B cell (primary cell): Measurements from ENCODE around the gene STON2. TPM values are rescaled to one million over a fixed set of nuclear protein-coding genes. Genes with fewer than 3 reads are reported as not detected.
A peak's percentile ranks its signal among the peaks of the same experiment; 100 is the strongest.

Experiments used
- ATAC-seq: fragments of 200-7000 bp; cut with Tn5 transposase; one replicate; pipeline ENCODE4 v1.10.0; 2021; ENCODE audit warnings: low read depth, mild to moderate bottlenecking, moderate number of reproducible peaks, moderate library complexity
- CTCF ChIA-PET: fragments of 350-600 bp; sonication (Branson Sonifier 250); formaldehyde crosslinking; loops from one replicate; lab custom pipeline; 2021; ENCODE audit warnings: antibody characterized with exemption, inconsistent platforms; lab: Charles Lee
- POLR2A ChIA-PET: fragments of 350-600 bp; sonication (Branson Sonifier 250); formaldehyde crosslinking; loops from one replicate; lab custom pipeline; 2021; ENCODE audit warnings: antibody characterized with exemption; lab: Charles Lee
- DNase-seq: peaks from one replicate; pipeline ENCODE4 v3.0.0; 2013
- H2AFZ ChIP-seq: 2 replicates; pipeline ENCODE4 v1.6.1; 2012; ENCODE audit warnings: mild to moderate bottlenecking, low read depth, low read length; ENCODE audit not compliant: insufficient read depth, poor library complexity, severe bottlenecking
- H3K27ac ChIP-seq, 2 donors: 1 replicate in 1 of 2; 2 replicates in 1 of 2; pipeline ENCODE4 v1.5.1; 2012 to 2013; ENCODE audit warnings: low read length in 2 of 2, mild to moderate bottlenecking in 2 of 2, moderate library complexity in 1 of 2
- H3K27me3 ChIP-seq, 4 experiments: fragments of 200-600 bp in 1 of 4; sonication (generic) in 1 of 4; replicated peaks in 1 of 4; 1 replicate in 2 of 4; 2 replicates in 2 of 4; pipeline versions ENCODE4 v1.6.1 to v1.7.0; 2013 to 2016; ENCODE audit warnings: low read length in 3 of 4, mild to moderate bottlenecking in 2 of 4, mixed read lengths in 1 of 4, moderate library complexity in 1 of 4; ENCODE audit not compliant: insufficient read depth in 4 of 4, control insufficient read depth in 3 of 4; ENCODE audit errors: control extremely low read depth in 1 of 4
- H3K36me3 ChIP-seq, 2 experiments: replicated peaks in 1 of 2; 1 replicate in 1 of 2; 2 replicates in 1 of 2; pipeline versions ENCODE4 v1.6.1 to v1.7.1; 2013; ENCODE audit warnings: low read length in 1 of 2; ENCODE audit not compliant: insufficient read depth in 2 of 2, control insufficient read depth in 1 of 2; ENCODE audit errors: control extremely low read depth in 1 of 2, extremely low read depth in 1 of 2
- H3K4me1 ChIP-seq, 2 donors: fragments of 200-600 bp in 1 of 2; sonication (generic) in 1 of 2; 1 replicate in 1 of 2; 2 replicates in 1 of 2; pipeline versions ENCODE4 v1.5.1 to v1.6.1; 2013 to 2017; ENCODE audit warnings: low read length in 2 of 2; ENCODE audit not compliant: control insufficient read depth in 2 of 2, insufficient read depth in 2 of 2
- H3K4me2 ChIP-seq: replicated peaks from 2 replicates; pipeline ENCODE3; 2012; ENCODE audit warnings: mild to moderate bottlenecking, low read depth, low read length; ENCODE audit not compliant: poor library complexity, severe bottlenecking
- H3K4me3 ChIP-seq, 5 experiments: fragments of 200-600 bp in 1 of 5; sonication (generic) in 1 of 5; 1 replicate in 3 of 5; 2 replicates in 2 of 5; pipeline versions ENCODE4 v1.5.1 to v1.7.0; 2011 to 2016; ENCODE audit warnings: low read length in 4 of 5, mild to moderate bottlenecking in 4 of 5, low read depth in 2 of 5, control low read depth in 1 of 5, moderate library complexity in 1 of 5; ENCODE audit not compliant: insufficient read depth in 1 of 5; ENCODE audit errors: control extremely low read depth in 1 of 5, extremely low read depth in 1 of 5
- H3K79me2 ChIP-seq: fragments of 200-600 bp; sonication (generic); one replicate; pipeline ENCODE4 v1.6.0; 2016; ENCODE audit warnings: low read length; ENCODE audit not compliant: control insufficient read depth, insufficient read depth
- H3K9ac ChIP-seq: fragments of 200-600 bp; sonication (generic); 2 replicates; pipeline ENCODE4 v1.6.1; 2017; ENCODE audit warnings: mild to moderate bottlenecking, low read length, moderate library complexity
- H3K9me3 ChIP-seq, 3 donors: one replicate each; pipeline versions ENCODE4 v1.6.1 to v1.7.1; 2013; ENCODE audit warnings: low read length in 2 of 3; ENCODE audit not compliant: control insufficient read depth in 2 of 3, insufficient read depth in 1 of 3; ENCODE audit errors: control extremely low read depth in 1 of 3
- H4K20me1 ChIP-seq: 2 replicates; pipeline ENCODE4 v1.6.0; 2012; ENCODE audit warnings: mild to moderate bottlenecking, low read length; ENCODE audit not compliant: insufficient read depth, control insufficient read depth, poor library complexity, severe bottlenecking
- H3K27ac Mint-ChIP-seq: one replicate; pipeline ENCODE4 v1.8.0; 2021; ENCODE audit warnings: mixed read lengths
- H3K27me3 Mint-ChIP-seq: one replicate; pipeline ENCODE4 v1.8.0; 2021; ENCODE audit warnings: mixed read lengths
- H3K4me1 Mint-ChIP-seq: one replicate; pipeline ENCODE4 v1.8.0; 2021; ENCODE audit warnings: mixed read lengths
- H3K4me3 Mint-ChIP-seq: one replicate; pipeline ENCODE4 v1.8.0; 2021; ENCODE audit warnings: mixed read lengths
- H3K9me3 Mint-ChIP-seq: one replicate; pipeline ENCODE4 v1.8.0; 2022; ENCODE audit warnings: mixed read lengths; ENCODE audit not compliant: insufficient read depth
- CTCF ChIP-seq: fragments of 200-600 bp; IDR thresholded peaks from one replicate; pipeline ENCODE4 v1.8.0; 2022; ENCODE audit warnings: antibody characterized with exemption, mild to moderate bottlenecking
- EZH2 ChIP-seq: IDR thresholded peaks from 2 replicates; pipeline ENCODE4 v1.6.1; 2012; ENCODE audit warnings: borderline replicate concordance, low read depth, mild to moderate bottlenecking, moderate library complexity, low read length; ENCODE audit not compliant: insufficient read depth, poor library complexity, severe bottlenecking
- WGBS: methylation state at CpG from one replicate; pipeline ENCODE4 v1.1.5; 2013; ENCODE audit warnings: missing lambda C conversion rate; ENCODE audit not compliant: insufficient coverage; 5-methylcytosine and 5-hydroxymethylcytosine counted together
- intact Hi-C: fragments of 100-400 bp; cut with micrococcal nuclease; formaldehyde crosslinking; loops from one replicate; pipeline ENCODE4 v1.10.0; 2022
- polyA plus RNA-seq: library from polyadenylated mRNA; depleted of rRNA; stranded (reverse); fragments of >200 nt; gene quantifications from 2 replicates; pipeline ENCODE4 v1.2.3, GENCODE V29; 2012
- total RNA-seq, 2 donors: library from RNA; stranded (reverse); fragments of 120-200 nt in 1 of 2; gene quantifications; 1 replicate in 1 of 2; 2 replicates in 1 of 2; pipeline versions ENCODE4 v1.2.3 to v1.2.4, GENCODE V29; 2013 to 2022

STON2 gene
- total and polyA plus RNA-seq, 2 donors (not counting 1 experiment from before 2014, with no cell fraction given), result 0.03 TPM; not detected in 1

- TF ChIP-seq CTCF, result no peak
- TF ChIP-seq EZH2, result no peak
- peaks cover 15 to 16% of the 10 kb centered on the region in 2 donors for H3K4me1 ChIP-seq
- H3K4me1 Mint-ChIP-seq, result peaks cover 14% of the 10 kb centered on the region
- no peaks in the 10 kb centered on the region for H3K36me3 ChIP-seq
- peak overlapping the region; percentile 74 for H2AFZ ChIP-seq
- peak overlapping the region; percentile 86 for H3K4me2 ChIP-seq
- peaks cover 0 to 11% (median 0%) of the 10 kb centered on the region in 3 donors for H3K9me3 ChIP-seq
- H3K27me3 ChIP-seq, result peaks cover 0 to 50% (median 45%) of the 10 kb centered on the region in 4 experiments
- H3K4me3 Mint-ChIP-seq, result peak overlapping the region; percentile 78
- H3K4me3 ChIP-seq, result peak overlapping the region; percentile 17 to 51 (median 45)
- no peaks in the 10 kb centered on the region for H4K20me1 ChIP-seq
- WGBS, result 1% methylated on average over 59 of the region's 73 CpGs
- intact Hi-C loops, result no loop called here
- no peak overlapping the region for H3K27ac Mint-ChIP-seq
- CTCF ChIA-PET, result no interaction called here
- DNase-seq (peak; percentile 49), ATAC-seq (peak; percentile 34)
- H3K9me3 Mint-ChIP-seq, result no peaks in the 10 kb centered on the region
- H3K27ac ChIP-seq, result no peak overlapping the region
- H3K27me3 Mint-ChIP-seq, result peaks cover 69% of the 10 kb centered on the region
- H3K79me2 ChIP-seq, result no peaks in the 10 kb centered on the region
- H3K9ac ChIP-seq, result peak overlapping the region; percentile 46
- POLR2A ChIA-PET, result no interaction called here
These were observed 35.5 kb upstream of the STON2 start for GRCh38 chr14:81435391-81436295.

GRCh38 chr14:81435048-81435390 lies 34.9 kb upstream of the STON2 start:
- peaks cover 64% of the 10 kb centered on the region for H3K27me3 Mint-ChIP-seq
- Histone ChIP-seq H3K79me2 (no peaks in the 10 kb centered on the region), H3K9me3 (peaks cover 0 to 11% (median 0%) of the 10 kb centered on the region in 3 donors), H3K9ac (peak overlapping the region; percentile 46), H3K27ac (no peak overlapping the region), H3K4me2 (peak overlapping the region; percentile 86), H3K36me3 (no peaks in the 10 kb centered on the region), H3K27me3 (peaks cover 0 to 52% (median 44%) of the 10 kb centered on the region in 4 experiments), H2AFZ (peak overlapping the region; percentile 44), H3K4me3 (peak overlapping the region in 2 of 5 experiments; percentile 31 to 51), H4K20me1 (no peaks in the 10 kb centered on the region), H3K4me1 (peaks cover 15 to 16% of the 10 kb centered on the region in 2 donors)
- ChIA-PET POLR2A (no interaction called here), CTCF (no interaction called here)
- no CpG with 5 or more reads among the region's 6 CpGs for WGBS
- H3K9me3 Mint-ChIP-seq, result no peaks in the 10 kb centered on the region
- H3K4me1 Mint-ChIP-seq, result peaks cover 14% of the 10 kb centered on the region
- ATAC-seq, result no peak
- no peak for DNase-seq
- intact Hi-C loops, result no loop called here
- TF ChIP-seq EZH2 (no peak), CTCF (no peak)
- H3K27ac Mint-ChIP-seq, result no peak overlapping the region
- peak overlapping the region; percentile 78 for H3K4me3 Mint-ChIP-seq
